ENCODE results near the gene RALGAPA2. TPM values are rescaled to one million over a fixed set of nuclear protein-coding genes. Genes with fewer than 3 reads are reported as not detected.

RALGAPA2 gene
- total and polyA plus RNA-seq, 7 donors = 8.4 to 23.2 (median 18.5) TPM

- H3K27me3 ChIP-seq = no peaks in the 10 kb centered on the region
- 66 to 80% methylated on average over 4 of the region's 4 CpGs for WGBS, 2 donors
- intact Hi-C loops (cut with DNase I) = no loop called here
Observed at GRCh38 chr20:20466341-20466879, 246.0 kb downstream of the RALGAPA2 start.

GRCh38 chr20:20465252-20465651, 247.2 kb downstream of the RALGAPA2 start:
- no peaks in the 10 kb centered on the region for H3K4me1 ChIP-seq
- peaks cover 0 to 3% (median 0%) of the 10 kb centered on the region in 4 donors for H3K36me3 ChIP-seq
- intact Hi-C loops (cut with DNase I) = no loop called here
- TF ChIP-seq POLR2AphosphoS5 (IDR thresholded peaks at IDR 0.05) = no peak
- TF ChIP-seq EP300 (IDR thresholded peaks at IDR 0.05) = no peak
- TF ChIP-seq CTCF (IDR thresholded peaks at IDR 0.05) = no peak
- no peak for TF ChIP-seq POLR2A (IDR thresholded peaks at IDR 0.05)
- 86 to 89% methylated on average over 2 of the region's 2 CpGs for WGBS, 2 donors
- no peaks in the 10 kb centered on the region for H3K9me3 ChIP-seq
- H3K27ac ChIP-seq = no peak overlapping the region
- no peaks in the 10 kb centered on the region for H3K27me3 ChIP-seq
- no peak for DNase-seq
- no peak overlapping the region for H3K4me3 ChIP-seq

More at GRCh38 chr20:20466341-20466879, 246.0 kb downstream of the RALGAPA2 start:
- Histone ChIP-seq H3K36me3 (peaks cover 0 to 6% (median 1%) of the 10 kb centered on the region in 4 donors), H3K27ac (no peak overlapping the region), H3K9me3 (no peaks in the 10 kb centered on the region), H3K4me1 (no peaks in the 10 kb centered on the region), H3K4me3 (no peak overlapping the region)
- no peak for DNase-seq
- TF ChIP-seq EP300 (IDR thresholded peaks at IDR 0.05) (no peak), CTCF (IDR thresholded peaks at IDR 0.05) (no peak), POLR2A (IDR thresholded peaks at IDR 0.05) (no peak), POLR2AphosphoS5 (IDR thresholded peaks at IDR 0.05) (no peak)

GRCh38 chr20:20463933-20464374, 248.5 kb downstream of the RALGAPA2 start:
- H3K36me3 ChIP-seq = peaks cover 0 to 3% (median 0%) of the 10 kb centered on the region in 4 donors
- H3K27ac ChIP-seq = no peak overlapping the region
- H3K9me3 ChIP-seq = no peaks in the 10 kb centered on the region
- H3K4me3 ChIP-seq = no peak overlapping the region
- no peak for DNase-seq
- whole genome bisulfite sequencing, 2 donors = 73 to 86% methylated on average over 9 of the region's 9 CpGs
- intact Hi-C loops (cut with DNase I) = no loop called here
- no peak for TF ChIP-seq POLR2AphosphoS5 (IDR thresholded peaks at IDR 0.05)
- no peak for TF ChIP-seq CTCF (IDR thresholded peaks at IDR 0.05)
- TF ChIP-seq EP300 (IDR thresholded peaks at IDR 0.05) = no peak
- no peak for TF ChIP-seq POLR2A (IDR thresholded peaks at IDR 0.05)
- no peaks in the 10 kb centered on the region for H3K4me1 ChIP-seq
- no peaks in the 10 kb centered on the region for H3K27me3 ChIP-seq

GRCh38 chr20:20462185-20462584, 250.3 kb downstream of the RALGAPA2 start:
- WGBS, 2 donors = 33 to 70% methylated on average over 3 of the region's 3 CpGs
- intact Hi-C loops (cut with DNase I) = no loop called here
- H3K4me3 ChIP-seq = no peak overlapping the region
- no peaks in the 10 kb centered on the region for H3K27me3 ChIP-seq
- DNase-seq = no peak
- H3K9me3 ChIP-seq = no peaks in the 10 kb centered on the region
- TF ChIP-seq EP300 (IDR thresholded peaks at IDR 0.05) (no peak), CTCF (IDR thresholded peaks at IDR 0.05) (no peak), POLR2A (IDR thresholded peaks at IDR 0.05) (no peak), POLR2AphosphoS5 (IDR thresholded peaks at IDR 0.05) (no peak)
- no peaks in the 10 kb centered on the region for H3K4me1 ChIP-seq
- no peak overlapping the region for H3K27ac ChIP-seq
- peaks cover 0 to 7% (median 2%) of the 10 kb centered on the region in 4 donors for H3K36me3 ChIP-seq

- Histone ChIP-seq H3K27ac (no peak overlapping the region), H3K27me3 (no peaks in the 10 kb centered on the region), H3K4me1 (no peaks in the 10 kb centered on the region), H3K4me3 (no peak overlapping the region), H3K36me3 (peaks cover 0 to 7% (median 2%) of the 10 kb centered on the region in 4 donors), H3K9me3 (no peaks in the 10 kb centered on the region)
- intact Hi-C loops (cut with DNase I) = no loop called here
- no peak for TF ChIP-seq POLR2A (IDR thresholded peaks at IDR 0.05)
- TF ChIP-seq POLR2AphosphoS5 (IDR thresholded peaks at IDR 0.05) = no peak
- TF ChIP-seq EP300 (IDR thresholded peaks at IDR 0.05) = no peak
- TF ChIP-seq CTCF (IDR thresholded peaks at IDR 0.05) = no peak
- 91 to 94% methylated on average over 2 of the region's 2 CpGs for WGBS, 2 donors
- no peak for DNase-seq
Observed at GRCh38 chr20:20461551-20461950, 250.9 kb downstream of the RALGAPA2 start.
